MM.1S (cell line): Measurements from ENCODE around the gene ATP1A4.

Experiments
- EZH2 ChIP-seq: fragments of 300-600 bp; sonication (generic); optimal IDR thresholded peaks from 2 replicates; pipeline ENCODE3; 2017; ENCODE audit warnings: low read depth, mild to moderate bottlenecking, antibody characterized with exemption, low read length, mixed read lengths
- EZH2phosphoT487 ChIP-seq: fragments of 300-600 bp; sonication (generic); IDR thresholded peaks from 2 replicates; pipeline ENCODE4 v1.6.1; 2018; ENCODE audit warnings: antibody characterized with exemption, low read length
- TF ChIP-seq, protein P1 (sequence below): fragments of 300-600 bp; sonication (generic); IDR thresholded peaks from 2 replicates; pipeline ENCODE4 v1.5.1; 2016; ENCODE audit warnings: antibody characterized with exemption, low read length, mixed read lengths

DNA sequence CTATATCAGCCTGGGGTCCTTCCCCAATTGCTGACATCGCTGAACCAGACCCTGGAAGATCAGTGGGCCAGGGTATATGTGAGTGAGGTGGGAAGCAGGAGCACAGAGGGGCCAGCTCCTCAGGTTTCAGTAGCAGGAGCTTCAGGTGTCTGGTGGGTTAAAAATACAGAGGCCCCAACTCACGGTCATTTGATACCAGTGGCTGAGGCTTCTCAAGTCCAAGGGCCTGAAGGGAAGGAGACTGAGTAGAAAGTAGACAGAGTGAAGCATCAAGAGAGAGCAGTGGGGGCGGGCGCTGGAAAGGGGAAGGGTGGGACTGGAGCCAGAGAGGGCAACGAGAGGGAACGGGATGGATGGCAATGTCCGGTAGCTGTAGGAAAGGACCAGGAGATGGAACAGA lies 36.9 kb downstream of the ATP1A4 start:
- TF ChIP-seq, protein P1, sequence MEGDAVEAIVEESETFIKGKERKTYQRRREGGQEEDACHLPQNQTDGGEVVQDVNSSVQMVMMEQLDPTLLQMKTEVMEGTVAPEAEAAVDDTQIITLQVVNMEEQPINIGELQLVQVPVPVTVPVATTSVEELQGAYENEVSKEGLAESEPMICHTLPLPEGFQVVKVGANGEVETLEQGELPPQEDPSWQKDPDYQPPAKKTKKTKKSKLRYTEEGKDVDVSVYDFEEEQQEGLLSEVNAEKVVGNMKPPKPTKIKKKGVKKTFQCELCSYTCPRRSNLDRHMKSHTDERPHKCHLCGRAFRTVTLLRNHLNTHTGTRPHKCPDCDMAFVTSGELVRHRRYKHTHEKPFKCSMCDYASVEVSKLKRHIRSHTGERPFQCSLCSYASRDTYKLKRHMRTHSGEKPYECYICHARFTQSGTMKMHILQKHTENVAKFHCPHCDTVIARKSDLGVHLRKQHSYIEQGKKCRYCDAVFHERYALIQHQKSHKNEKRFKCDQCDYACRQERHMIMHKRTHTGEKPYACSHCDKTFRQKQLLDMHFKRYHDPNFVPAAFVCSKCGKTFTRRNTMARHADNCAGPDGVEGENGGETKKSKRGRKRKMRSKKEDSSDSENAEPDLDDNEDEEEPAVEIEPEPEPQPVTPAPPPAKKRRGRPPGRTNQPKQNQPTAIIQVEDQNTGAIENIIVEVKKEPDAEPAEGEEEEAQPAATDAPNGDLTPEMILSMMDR: no peak
- TF ChIP-seq EZH2 (no peak), EZH2phosphoT487 (no peak)
